ENCODE measurements around the gene TRIM56. TPM values are rescaled to one million over a fixed set of nuclear protein-coding genes. Genes with fewer than 3 reads are reported as not detected.
A peak's percentile ranks its signal among the peaks of the same experiment; 100 is the strongest.
"Not testable (repeated sequence)": the region's sequence is repeated elsewhere in the genome, so short reads cannot be mapped to it uniquely, and the experiment has no call there.

Gene TRIM56
- total RNA-seq, 4 donors from 2014 or later, result 13.9 to 22.2 (median 17.3) TPM

DNA sequence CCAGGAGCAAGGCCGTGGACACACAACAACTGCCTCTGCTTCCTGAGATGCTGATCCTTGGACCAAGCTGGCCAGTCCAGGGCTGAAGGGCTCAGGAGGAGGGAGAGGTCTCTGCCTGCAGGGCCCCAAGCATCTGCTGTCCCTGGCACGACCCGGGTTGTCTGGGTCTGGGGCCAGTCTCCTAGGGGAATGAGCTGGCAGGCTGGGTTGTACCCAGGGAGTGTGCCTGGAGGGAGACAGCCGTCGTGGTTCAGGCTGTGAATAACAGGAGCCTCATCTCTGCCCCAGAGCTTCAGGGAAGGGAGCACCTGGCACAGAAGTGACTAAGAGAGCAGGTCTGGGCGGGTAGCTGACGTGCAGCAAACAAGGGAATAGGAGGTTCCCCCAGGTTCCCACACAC is 23.7 kb downstream of the TRIM56 start:
- 36 to 56% methylated on average over 3 to 7 of the region's 7 CpGs for WGBS, 2 donors

DNA sequence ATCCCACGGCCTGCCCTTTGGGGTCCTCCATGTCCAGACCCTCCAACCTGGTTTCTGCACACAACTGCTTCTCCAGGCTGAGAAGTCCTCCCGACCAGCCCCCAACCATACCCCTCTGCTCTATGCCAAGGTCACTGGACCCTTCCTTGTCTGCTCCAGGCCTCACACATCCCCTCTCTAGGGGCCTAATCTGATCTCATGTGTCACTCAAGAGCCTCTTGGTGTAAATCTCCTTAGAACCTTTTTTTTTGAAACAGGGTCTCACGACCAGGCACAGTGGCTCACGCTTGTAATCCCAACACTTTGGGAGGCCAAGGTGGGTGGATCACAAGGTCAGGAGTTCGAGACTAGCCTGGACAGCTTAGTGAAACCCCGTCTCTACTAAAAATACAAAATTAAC is 24.1 kb downstream of the TRIM56 start:
- DNase-seq (ENCODE audit: low spot score in 2 of 2), result no peak
- no peak overlapping the region for H3K4me3 ChIP-seq (ENCODE audit: low read depth, poor library complexity, severe bottlenecking)
- intact Hi-C loops (cut with DNase I; ENCODE audit: low total_unique reads), result no loop called here
- whole genome bisulfite sequencing, 2 donors, result 62 to 68% methylated on average over 5 to 6 of the region's 6 CpGs
- TF ChIP-seq, protein P1, sequence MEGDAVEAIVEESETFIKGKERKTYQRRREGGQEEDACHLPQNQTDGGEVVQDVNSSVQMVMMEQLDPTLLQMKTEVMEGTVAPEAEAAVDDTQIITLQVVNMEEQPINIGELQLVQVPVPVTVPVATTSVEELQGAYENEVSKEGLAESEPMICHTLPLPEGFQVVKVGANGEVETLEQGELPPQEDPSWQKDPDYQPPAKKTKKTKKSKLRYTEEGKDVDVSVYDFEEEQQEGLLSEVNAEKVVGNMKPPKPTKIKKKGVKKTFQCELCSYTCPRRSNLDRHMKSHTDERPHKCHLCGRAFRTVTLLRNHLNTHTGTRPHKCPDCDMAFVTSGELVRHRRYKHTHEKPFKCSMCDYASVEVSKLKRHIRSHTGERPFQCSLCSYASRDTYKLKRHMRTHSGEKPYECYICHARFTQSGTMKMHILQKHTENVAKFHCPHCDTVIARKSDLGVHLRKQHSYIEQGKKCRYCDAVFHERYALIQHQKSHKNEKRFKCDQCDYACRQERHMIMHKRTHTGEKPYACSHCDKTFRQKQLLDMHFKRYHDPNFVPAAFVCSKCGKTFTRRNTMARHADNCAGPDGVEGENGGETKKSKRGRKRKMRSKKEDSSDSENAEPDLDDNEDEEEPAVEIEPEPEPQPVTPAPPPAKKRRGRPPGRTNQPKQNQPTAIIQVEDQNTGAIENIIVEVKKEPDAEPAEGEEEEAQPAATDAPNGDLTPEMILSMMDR (IDR thresholded peaks at IDR 0.05), result no peak
- TF ChIP-seq POLR2A (IDR thresholded peaks at IDR 0.05), result no peak

More for the DNA sequence above, 23.7 kb downstream of the TRIM56 start:
- DNase-seq (ENCODE audit: low spot score in 2 of 2), result peak in 1 of 2 donors; percentile 53
- H3K4me3 ChIP-seq (ENCODE audit: low read depth, poor library complexity, severe bottlenecking), result no peak overlapping the region
- intact Hi-C loops (cut with DNase I; ENCODE audit: low total_unique reads), result no loop called here
- no peak for TF ChIP-seq POLR2A (IDR thresholded peaks at IDR 0.05)
- TF ChIP-seq, protein P1 (IDR thresholded peaks at IDR 0.05), result no peak

- DNase-seq (ENCODE audit: low spot score in 2 of 2), result no peak
- WGBS, 2 donors, result 86 to 87% methylated on average over 5 of the region's 5 CpGs
- no peak overlapping the region for H3K4me3 ChIP-seq (ENCODE audit: low read depth, poor library complexity, severe bottlenecking)
- no peak for TF ChIP-seq POLR2A (IDR thresholded peaks at IDR 0.05)
- TF ChIP-seq, protein P1 (IDR thresholded peaks at IDR 0.05), result no peak
- intact Hi-C loops (cut with DNase I; ENCODE audit: low total_unique reads), result no loop called here
Measured at GRCh38 chr7:101111261-101111660, 26.0 kb downstream of the TRIM56 start.

GRCh38 chr7:101112233-101112632 is 27.0 kb downstream of the TRIM56 start:
- intact Hi-C loops (cut with DNase I; ENCODE audit: low total_unique reads), result no loop called here
- no peak overlapping the region for H3K4me3 ChIP-seq (ENCODE audit: low read depth, poor library complexity, severe bottlenecking)
- TF ChIP-seq, protein P1 (IDR thresholded peaks at IDR 0.05), result no peak
- TF ChIP-seq POLR2A (IDR thresholded peaks at IDR 0.05), result no peak
- no peak for DNase-seq (ENCODE audit: low spot score in 2 of 2)
- WGBS, 2 donors, result 74 to 83% methylated on average over 11 of the region's 11 CpGs

- H3K4me3 ChIP-seq (ENCODE audit: low read depth, poor library complexity, severe bottlenecking); intact Hi-C loops (cut with DNase I; ENCODE audit: low total_unique reads); DNase-seq (ENCODE audit: low spot score in 2 of 2): not testable (repeated sequence)
- 98 to 99% methylated on average over 7 of the region's 7 CpGs for WGBS, 2 donors
Measured at GRCh38 chr7:101113140-101113539, 27.9 kb downstream of the TRIM56 start.

DNA sequence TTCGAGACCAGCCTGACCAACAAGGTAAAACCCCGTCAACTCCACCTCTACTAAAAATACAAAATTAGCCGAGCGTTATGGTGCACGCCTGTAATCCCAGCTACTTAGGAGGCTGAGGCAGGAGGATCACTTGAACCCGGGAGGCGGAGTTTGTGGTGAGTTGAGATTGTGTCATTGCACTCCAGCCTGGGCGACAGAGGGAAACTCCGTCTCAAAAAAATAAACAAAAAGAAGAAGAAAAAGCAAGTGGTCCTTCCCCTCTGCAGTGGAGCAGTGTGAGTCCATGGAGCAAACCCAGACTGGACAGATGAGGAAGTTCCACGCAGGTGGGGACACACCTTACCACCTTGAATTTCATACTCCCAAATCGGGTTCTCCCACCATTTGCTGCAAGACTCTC is 28.6 kb downstream of the TRIM56 start:
- TF ChIP-seq, protein P1 (IDR thresholded peaks at IDR 0.05), result no peak
- no peak for TF ChIP-seq POLR2A (IDR thresholded peaks at IDR 0.05)
- intact Hi-C loops (cut with DNase I; ENCODE audit: low total_unique reads), result no loop called here
- 85% methylated on average over 11 of the region's 11 CpGs for WGBS, 2 donors
- DNase-seq (ENCODE audit: low spot score in 2 of 2), result no peak
- H3K4me3 ChIP-seq (ENCODE audit: low read depth, poor library complexity, severe bottlenecking), result no peak overlapping the region
